Activated CD4-positive, CD25-positive, alpha-beta regulatory T cell (primary cell): ENCODE results near the gene FSTL5.

ENCODE experiments used
- DNase-seq, 4 experiments: peaks; one replicate each; lab custom pipeline; 2025; lab: John Stamatoyannopoulos, UW

FSTL5 gene

GRCh38 chr4:161583549-161583948 is 580.3 kb downstream of the FSTL5 start:
- DNase-seq = no peak

- DNase-seq = no peak
These were observed 582.3 kb downstream of the FSTL5 start for GRCh38 chr4:161581262-161582230.

- no peak for DNase-seq
These were observed 586.1 kb downstream of the FSTL5 start for GRCh38 chr4:161577579-161578301.

- no peak for DNase-seq
These were observed 590.0 kb downstream of the FSTL5 start for GRCh38 chr4:161573836-161574235.

GRCh38 chr4:161564230-161564834 is 599.5 kb downstream of the FSTL5 start:
- no peak for DNase-seq

- DNase-seq = no peak
These were observed 607.8 kb downstream of the FSTL5 start for GRCh38 chr4:161555689-161556660.

- DNase-seq = no peak
These were observed 609.3 kb downstream of the FSTL5 start for GRCh38 chr4:161554372-161554990.

GRCh38 chr4:161546902-161547301 is 616.9 kb downstream of the FSTL5 start:
- no peak for DNase-seq

- DNase-seq = no peak
These were observed 623.5 kb downstream of the FSTL5 start for GRCh38 chr4:161540265-161540664.

- no peak for DNase-seq
These were observed 624.9 kb downstream of the FSTL5 start for GRCh38 chr4:161538941-161539340.

GRCh38 chr4:161530710-161531109 is 633.1 kb downstream of the FSTL5 start:
- DNase-seq = no peak

GRCh38 chr4:161525121-161525520 is 638.7 kb downstream of the FSTL5 start:
- no peak for DNase-seq

GRCh38 chr4:161522031-161522430 is 641.8 kb downstream of the FSTL5 start:
- no peak for DNase-seq

GRCh38 chr4:161519611-161520010 is 644.2 kb downstream of the FSTL5 start:
- DNase-seq = no peak

- DNase-seq = no peak
These were observed 645.9 kb downstream of the FSTL5 start for GRCh38 chr4:161517941-161518340.

- no peak for DNase-seq
These were observed 658.7 kb downstream of the FSTL5 start for GRCh38 chr4:161505141-161505540.

GRCh38 chr4:161498155-161498554 is 665.6 kb downstream of the FSTL5 start:
- DNase-seq = no peak

- no peak for DNase-seq
These were observed 677.3 kb downstream of the FSTL5 start for GRCh38 chr4:161486461-161486860.

- DNase-seq = no peak
These were observed 697.5 kb downstream of the FSTL5 start for GRCh38 chr4:161466316-161466715.

- no peak for DNase-seq
These were observed 700.4 kb downstream of the FSTL5 start for GRCh38 chr4:161463436-161463835.

- no peak for DNase-seq
These were observed 705.9 kb downstream of the FSTL5 start for GRCh38 chr4:161457906-161458305.
